Measurements from ENCODE around the gene TRIM33. TPM values are rescaled to one million over a fixed set of nuclear protein-coding genes. Genes with fewer than 3 reads are reported as not detected.
"Not testable (repeated sequence)": the region's sequence is repeated elsewhere in the genome, so short reads cannot be mapped to it uniquely, and the experiment has no call there.

Gene TRIM33
- polyA plus RNA-seq, 2 of the 4 experiments (the other 2 are of a cell fraction), result 8.7 to 14.9 TPM

- CTCF ChIA-PET, result interaction anchor here (0.8 kb wide), 1 partner anchor 30 kb away, joined by 3 read pairs; no protein-coding TSS in a partner anchor
- FAIRE-seq, result no peak
- H3K4me3 ChIP-seq, result no peak overlapping the region
- ATAC-seq, result no peak
- TF ChIP-seq MAFK (IDR thresholded peaks at IDR 0.05; ENCODE audit: partially characterized antibody) (no peak), PBX3 (IDR thresholded peaks at IDR 0.05) (no peak), CHD2 (IDR thresholded peaks at IDR 0.05; ENCODE audit: low read length, partially characterized antibody) (no peak), USF2 (IDR thresholded peaks at IDR 0.05) (no peak), NFE2L2 (conservative IDR thresholded peaks at IDR 0.05; ENCODE audit: low read length) (no peak), RAD21 (conservative IDR thresholded peaks at IDR 0.05 in 1 of 2, IDR thresholded peaks at IDR 0.05 in 1 of 2) (no peak), CBX2 (IDR thresholded peaks at IDR 0.05; ENCODE audit: borderline replicate concordance, low read depth) (no peak), SMC3 (IDR thresholded peaks at IDR 0.05) (no peak), ZFP36 (IDR thresholded peaks at IDR 0.05; ENCODE audit: borderline replicate concordance, partially characterized antibody) (no peak), FOSB (CRISPR knock-in tag; IDR thresholded peaks at IDR 0.05) (no peak), ELK1 (IDR thresholded peaks at IDR 0.05; ENCODE audit: low read depth, low read length) (no peak), ATOH8 (CRISPR knock-in tag; IDR thresholded peaks at IDR 0.05; ENCODE audit: low read depth) (no peak), NPAS2 (CRISPR knock-in tag; IDR thresholded peaks at IDR 0.05; ENCODE audit: borderline replicate concordance) (no peak), MYC (IDR thresholded peaks at IDR 0.05; ENCODE audit: borderline replicate concordance, low read length) (no peak)
- no peak for DNase-seq (ENCODE audit: low read depth in 1 of 2, low spot score in 1 of 2)
- no peaks in the 10 kb centered on the region for H3K9me3 ChIP-seq
- no peak overlapping the region for H3K27ac ChIP-seq
- no peak overlapping the region for H3K4me2 ChIP-seq
- no peaks in the 10 kb centered on the region for H3K4me1 ChIP-seq
- POLR2A ChIA-PET, result no interaction called here
Measured at GRCh38 chr1:114377356-114377755, 133.6 kb downstream of the TRIM33 start.

- TF ChIP-seq ESRRA (IDR thresholded peaks at IDR 0.05; ENCODE audit: borderline replicate concordance, low read length), result no peak
- no peak for TF ChIP-seq CBX8 (IDR thresholded peaks at IDR 0.05)
- no peak for TF ChIP-seq BCL3 (IDR thresholded peaks at IDR 0.05)
- TF ChIP-seq RCOR1 (IDR thresholded peaks at IDR 0.05; ENCODE audit: low read depth, low read length), result no peak
- TF ChIP-seq EHMT2 (IDR thresholded peaks at IDR 0.05; ENCODE audit: low read depth), result no peak
- no peak for TF ChIP-seq REST (IDR thresholded peaks at IDR 0.05)
- TF ChIP-seq JUN (IDR thresholded peaks at IDR 0.05), result no peak
- POLR2A ChIA-PET, result no interaction called here
- CTCF ChIA-PET, result interaction anchor here (1.9 kb wide), 1 partner anchor 23 kb away, joined by 6 read pairs; no protein-coding TSS in a partner anchor
Measured at GRCh38 chr1:114369930-114370329, 141.1 kb downstream of the TRIM33 start.

GRCh38 chr1:114369266-114369919 is 141.6 kb downstream of the TRIM33 start:
- FAIRE-seq; DNase-seq (ENCODE audit: low read depth in 1 of 2, low spot score in 1 of 2); H3K9me3 ChIP-seq; H3K4me1 ChIP-seq; H3K27ac ChIP-seq; ATAC-seq; H3K4me3 ChIP-seq; POLR2A ChIA-PET; H3K4me2 ChIP-seq: not testable (repeated sequence)
- 58% methylated on average over 5 of the region's 5 CpGs for WGBS (ENCODE audit: missing lambda C conversion rate)
- CTCF ChIA-PET, result interaction anchor here (1.9 kb wide), 2 partner anchors 22 to 24 kb away, joined by 6 read pairs; no protein-coding TSS in a partner anchor

More at GRCh38 chr1:114369930-114370329, 141.1 kb downstream of the TRIM33 start:
- H3K4me1 ChIP-seq, result no peaks in the 10 kb centered on the region
- H3K9me3 ChIP-seq, result no peaks in the 10 kb centered on the region
- FAIRE-seq (no peak), ATAC-seq (no peak), DNase-seq (ENCODE audit: low read depth in 1 of 2, low spot score in 1 of 2) (no peak)
- WGBS (ENCODE audit: missing lambda C conversion rate), result 30% methylated on average over 1 of the region's 1 CpG
- H3K4me2 ChIP-seq, result no peak overlapping the region
- no peak overlapping the region for H3K4me3 ChIP-seq
- no peak overlapping the region for H3K27ac ChIP-seq
